GM23338 (cell line): Measurements from ENCODE around the gene CCRL2. TPM values are rescaled to one million over a fixed set of nuclear protein-coding genes. Genes with fewer than 3 reads are reported as not detected.
A peak's percentile ranks its signal among the peaks of the same experiment; 100 is the strongest.

Experiments
- ATAC-seq: fragments of 200-7000 bp; cut with Tn5 transposase; 3 replicates; pipeline ENCODE4 v1.9.1; 2020
- DNase-seq: peaks from one replicate; pipeline ENCODE4 v3.0.0-alpha.2; 2015; ENCODE audit warnings: low spot score
- H2AFZ ChIP-seq: fragments of 200-600 bp; sonication (generic); 2 replicates; pipeline ENCODE4 v1.8.0; 2016; ENCODE audit warnings: antibody characterized with exemption, mild to moderate bottlenecking, moderate library complexity
- H3F3A ChIP-seq: fragments of 200-600 bp; sonication (generic); replicated peaks from 2 replicates; pipeline ENCODE4 v1.8.0; 2017; ENCODE audit warnings: antibody characterized with exemption, mixed run types, low read depth
- H3K27ac ChIP-seq: fragments of 200-600 bp; sonication (generic); 2 replicates; pipeline ENCODE4 v1.6.1; 2016; ENCODE audit warnings: low read depth
- H3K27me3 ChIP-seq: fragments of 200-600 bp; sonication (generic); 2 replicates; pipeline ENCODE4 v1.8.0; 2016; ENCODE audit warnings: mild to moderate bottlenecking, mixed run types, moderate library complexity; ENCODE audit not compliant: insufficient read depth
- H3K36me3 ChIP-seq: fragments of 200-600 bp; sonication (generic); 2 replicates; pipeline ENCODE4 v1.8.0; 2016; ENCODE audit warnings: mild to moderate bottlenecking; ENCODE audit not compliant: insufficient read depth
- H3K4me1 ChIP-seq: fragments of 200-600 bp; sonication (generic); 2 replicates; pipeline ENCODE4 v1.8.0; 2016; ENCODE audit warnings: mild to moderate bottlenecking, moderate library complexity; ENCODE audit not compliant: insufficient read depth
- H3K4me2 ChIP-seq: fragments of 200-600 bp; sonication (generic); 2 replicates; pipeline ENCODE4 v1.7.1; 2017; ENCODE audit warnings: mixed run types
- H3K4me3 ChIP-seq: fragments of 200-600 bp; sonication (generic); 2 replicates; pipeline ENCODE4 v1.6.1; 2016; ENCODE audit warnings: mixed run types
- H3K79me2 ChIP-seq: fragments of 200-600 bp; sonication (generic); replicated peaks from 2 replicates; pipeline ENCODE4 v1.8.0; 2017; ENCODE audit warnings: mild to moderate bottlenecking; ENCODE audit not compliant: insufficient read depth
- H3K9me2 ChIP-seq: fragments of 200-600 bp; sonication (generic); 2 replicates; pipeline ENCODE4 v1.8.0; 2017; ENCODE audit not compliant: insufficient read depth
- H4K20me1 ChIP-seq: fragments of 200-600 bp; sonication (generic); replicated peaks from 2 replicates; pipeline ENCODE4 v1.8.0; 2017; ENCODE audit warnings: mild to moderate bottlenecking; ENCODE audit not compliant: insufficient read depth
- H3K27ac Mint-ChIP-seq: 2 replicates; pipeline ENCODE4 v1.8.0; 2020; ENCODE audit warnings: inconsistent platforms, mild to moderate bottlenecking, moderate library complexity, mixed read lengths
- H3K27me3 Mint-ChIP-seq: 3 replicates; pipeline ENCODE4 v1.8.0; 2022; ENCODE audit warnings: low read depth, mild to moderate bottlenecking, moderate library complexity, mixed read lengths, inconsistent platforms; ENCODE audit not compliant: insufficient read depth, poor library complexity
- H3K36me3 Mint-ChIP-seq: 3 replicates; pipeline ENCODE4 v1.8.0; 2021; ENCODE audit warnings: low read depth, mild to moderate bottlenecking, inconsistent platforms, moderate library complexity, mixed read lengths
- H3K4me1 Mint-ChIP-seq: 3 replicates; pipeline ENCODE4 v1.8.0; 2020; ENCODE audit warnings: mild to moderate bottlenecking, inconsistent platforms, mixed read lengths
- H3K4me3 Mint-ChIP-seq: 3 replicates; pipeline ENCODE4 v1.8.0; 2021; ENCODE audit warnings: moderate library complexity, mild to moderate bottlenecking, inconsistent platforms, mixed read lengths
- H3K9me3 Mint-ChIP-seq: 3 replicates; pipeline ENCODE4 v1.8.0; 2020; ENCODE audit warnings: moderate library complexity, mild to moderate bottlenecking, inconsistent platforms, mixed read lengths
- CREB1 ChIP-seq: fragments of 250-450 bp; sonication (Bioruptor Pico); IDR thresholded peaks from 2 replicates; pipeline ENCODE4 v1.5.0; 2020; ENCODE audit warnings: low read depth, mild to moderate bottlenecking, moderate library complexity
- CTCF ChIP-seq, 2 experiments: fragments of 200-600 bp in 1 of 2; sonication (generic) in 1 of 2; conservative IDR thresholded peaks; 2 replicates each; pipeline versions ENCODE4 v1.5.1 to v1.6.1; 2016 to 2017; ENCODE audit warnings: antibody characterized with exemption in 2 of 2, low read depth in 2 of 2, mild to moderate bottlenecking in 2 of 2, moderate library complexity in 1 of 2
- ETS1 ChIP-seq: IDR thresholded peaks from 2 replicates; pipeline ENCODE4 v1.6.1; 2016; ENCODE audit warnings: antibody characterized with exemption
- EZH2 ChIP-seq: fragments of 200-600 bp; sonication (generic); IDR thresholded peaks from one replicate; pipeline ENCODE4 v1.8.0; 2017; ENCODE audit warnings: antibody characterized with exemption, mild to moderate bottlenecking, low read depth; ENCODE audit not compliant: unreplicated experiment
- EZH2phosphoT487 ChIP-seq: fragments of 200-600 bp; sonication (generic); IDR thresholded peaks from one replicate; pipeline ENCODE4 v1.8.1; 2018; ENCODE audit warnings: antibody characterized with exemption; ENCODE audit not compliant: unreplicated experiment
- NANOG ChIP-seq: IDR thresholded peaks from 2 replicates; pipeline ENCODE4 v1.6.1; 2016; ENCODE audit warnings: antibody characterized with exemption, borderline replicate concordance
- POLR2AphosphoS5 ChIP-seq: IDR thresholded peaks from 2 replicates; pipeline ENCODE4 v1.6.1; 2016; ENCODE audit warnings: antibody characterized with exemption, low read depth
- REST ChIP-seq: IDR thresholded peaks from one replicate; pipeline ENCODE4 v1.6.1; 2018; ENCODE audit warnings: antibody characterized with exemption; ENCODE audit not compliant: unreplicated experiment
- STAT1 ChIP-seq: IDR thresholded peaks from one replicate; pipeline ENCODE4 v1.6.1; 2016; ENCODE audit warnings: antibody characterized with exemption; ENCODE audit not compliant: unreplicated experiment
- ZNF331 ChIP-seq: fragments of 250-450 bp; sonication (Bioruptor Pico); IDR thresholded peaks from 2 replicates; pipeline ENCODE4 v1.5.0; 2020; ENCODE audit warnings: low read depth, mild to moderate bottlenecking, moderate library complexity
- polyA plus RNA-seq: library from polyadenylated mRNA; unstranded; fragments of >200 nt; fragmentation: Nextera tagmentation; extraction: Ambion mirVana; gene quantifications from 2 replicates; pipeline ENCODE4 v1.2.1, GENCODE V29; 2016
- total RNA-seq: library from RNA; depleted of rRNA; stranded (reverse); fragments of >200 nt; shearing (Covaris generic); gene quantifications from 2 replicates; pipeline ENCODE4 v1.2.3, GENCODE V29; 2014

Gene CCRL2
- total and polyA plus RNA-seq, 2 experiments from 2014 or later: not detected

- H3K27ac Mint-ChIP-seq: no peak overlapping the region
- no peak overlapping the region for H3K4me3 Mint-ChIP-seq
- ATAC-seq (peak; percentile 82), DNase-seq (peak; percentile 74)
- Histone ChIP-seq H3K4me2 (no peak overlapping the region), H4K20me1 (no peaks in the 10 kb centered on the region), H2AFZ (0 out of 2 replicates have a peak overlapping the region, but pooled peaks have one; percentile 32), H3K79me2 (no peaks in the 10 kb centered on the region), H3K27ac (no peak overlapping the region), H3F3A (no peaks in the 10 kb centered on the region), H3K36me3 (no peaks in the 10 kb centered on the region), H3K4me1 (no peaks in the 10 kb centered on the region), H3K4me3 (no peak overlapping the region), H3K9me2 (no peaks in the 10 kb centered on the region), H3K27me3 (no peaks in the 10 kb centered on the region)
- no peaks in the 10 kb centered on the region for H3K36me3 Mint-ChIP-seq
- H3K27me3 Mint-ChIP-seq: peaks cover 7% of the 10 kb centered on the region
- no peaks in the 10 kb centered on the region for H3K9me3 Mint-ChIP-seq
- H3K4me1 Mint-ChIP-seq: no peaks in the 10 kb centered on the region
- TF ChIP-seq EZH2: no peak
- peak; percentile 65 to 80 for TF ChIP-seq CTCF (conservative IDR thresholded peaks at IDR 0.05; ENCODE audit: low read depth in 2 of 2)
Measured at GRCh38 chr3:46449755-46450552, 42.9 kb downstream of the CCRL2 start.

- Histone ChIP-seq H3K4me1 (no peaks in the 10 kb centered on the region), H3K9me2 (no peaks in the 10 kb centered on the region), H3K27me3 (no peaks in the 10 kb centered on the region), H3K4me3 (no peak overlapping the region), H2AFZ (no peak overlapping the region), H3K4me2 (no peak overlapping the region), H3F3A (no peaks in the 10 kb centered on the region), H3K36me3 (no peaks in the 10 kb centered on the region), H4K20me1 (no peaks in the 10 kb centered on the region), H3K79me2 (no peaks in the 10 kb centered on the region), H3K27ac (no peak overlapping the region)
- no peak overlapping the region for H3K27ac Mint-ChIP-seq
- H3K9me3 Mint-ChIP-seq: no peaks in the 10 kb centered on the region
- ATAC-seq (no peak), DNase-seq (no peak)
- H3K27me3 Mint-ChIP-seq: peaks cover 4% of the 10 kb centered on the region
- H3K4me3 Mint-ChIP-seq: no peak overlapping the region
- no peaks in the 10 kb centered on the region for H3K36me3 Mint-ChIP-seq
- no peaks in the 10 kb centered on the region for H3K4me1 Mint-ChIP-seq
- no peak for TF ChIP-seq POLR2AphosphoS5
- TF ChIP-seq ETS1: no peak
- TF ChIP-seq CREB1: no peak
- TF ChIP-seq ZNF331 (CRISPR knock-in tag): no peak
- TF ChIP-seq REST: no peak
- TF ChIP-seq EZH2: no peak
- no peak for TF ChIP-seq STAT1
- TF ChIP-seq EZH2phosphoT487: no peak
- no peak for TF ChIP-seq NANOG
Measured at GRCh38 chr3:46453526-46454208, 46.6 kb downstream of the CCRL2 start.
